IMR-90 (cell line): ENCODE data around the gene F2RL3. TPM values are rescaled to one million over a fixed set of nuclear protein-coding genes. Genes with fewer than 3 reads are reported as not detected.

Source experiments
- ATAC-seq: fragments of 200-7000 bp; cut with Tn5 transposase; 2 replicates; pipeline ENCODE4 v1.9.1; 2020; ENCODE audit warnings: low read depth, mild to moderate bottlenecking, moderate library complexity
- BruUV-seq: library from RNA; stranded (reverse); fragments of 400-500 nt; replicated peaks from 2 replicates; lab custom pipeline; 2021; lab: Mats Ljungman, UMichigan
- CTCF ChIA-PET: fragments of 300-600 bp; formaldehyde crosslinking; extraction: SDS; loops from one replicate; lab custom pipeline; 2021; ENCODE audit warnings: antibody characterized with exemption; lab: Yijun Ruan, JAX
- POLR2A ChIA-PET: fragments of 300-600 bp; sonication (Branson Sonifier 250); formaldehyde crosslinking; loops from one replicate; lab custom pipeline; 2022; ENCODE audit warnings: antibody characterized with exemption; ENCODE audit not compliant: unreplicated experiment; lab: Charles Lee
- DNase-seq: peaks from one replicate; pipeline ENCODE4 v3.0.0; 2013
- H2AFZ ChIP-seq: replicated peaks from 2 replicates; pipeline ENCODE3; 2013; ENCODE audit warnings: low read length, mild to moderate bottlenecking; ENCODE audit not compliant: poor library complexity
- H2AK5ac ChIP-seq: 2 replicates; pipeline ENCODE4 v1.6.1; 2013; ENCODE audit warnings: low read depth, low read length, inconsistent platforms
- H2AK9ac ChIP-seq: replicated peaks from 2 replicates; pipeline ENCODE3; 2013; ENCODE audit warnings: mild to moderate bottlenecking, low read depth, low read length, moderate library complexity; ENCODE audit not compliant: poor library complexity
- H2BK120ac ChIP-seq: 2 replicates; pipeline ENCODE4 v1.6.1; 2013; ENCODE audit warnings: low read depth, low read length, inconsistent platforms
- H2BK15ac ChIP-seq: 3 replicates; pipeline ENCODE4 v1.6.1; 2013; ENCODE audit warnings: low read depth, low read length, inconsistent platforms
- H2BK20ac ChIP-seq: 2 replicates; pipeline ENCODE4 v1.6.1; 2013; ENCODE audit warnings: low read depth, mild to moderate bottlenecking, inconsistent platforms, low read length, moderate library complexity
- H2BK5ac ChIP-seq: 2 replicates; pipeline ENCODE4 v1.6.1; 2013; ENCODE audit warnings: mild to moderate bottlenecking, low read depth, low read length, inconsistent platforms; ENCODE audit not compliant: poor library complexity, severe bottlenecking
- H3K14ac ChIP-seq: replicated peaks from 2 replicates; pipeline ENCODE4 v1.6.1; 2013; ENCODE audit warnings: low read depth, low read length, inconsistent platforms
- H3K18ac ChIP-seq: 2 replicates; pipeline ENCODE4 v1.6.1; 2013; ENCODE audit warnings: low read depth, low read length, control low read depth
- H3K23ac ChIP-seq: 2 replicates; pipeline ENCODE4 v1.6.1; 2013; ENCODE audit warnings: low read depth, low read length, inconsistent platforms
- H3K27ac ChIP-seq: 2 replicates; pipeline ENCODE4 v1.5.1; 2013; ENCODE audit warnings: mild to moderate bottlenecking, control low read depth, low read length; ENCODE audit not compliant: insufficient read depth
- H3K27me3 ChIP-seq: 2 replicates; pipeline ENCODE4 v1.6.1; 2013; ENCODE audit warnings: low read length; ENCODE audit not compliant: control insufficient read depth, insufficient read depth
- H3K36me3 ChIP-seq: 2 replicates; pipeline ENCODE4 v1.6.1; 2013; ENCODE audit warnings: low read length, mixed read lengths; ENCODE audit not compliant: control insufficient read depth, insufficient read depth
- H3K4ac ChIP-seq: 2 replicates; pipeline ENCODE4 v1.6.1; 2013; ENCODE audit warnings: low read depth, low read length, inconsistent platforms
- H3K4me1 ChIP-seq: 2 replicates; pipeline ENCODE4 v1.6.1; 2013; ENCODE audit warnings: low read length, mixed read lengths; ENCODE audit not compliant: control insufficient read depth, insufficient read depth
- H3K4me2 ChIP-seq: 2 replicates; pipeline ENCODE4 v1.6.1; 2013; ENCODE audit warnings: low read depth, mild to moderate bottlenecking, control low read depth, low read length, moderate library complexity
- H3K4me3 ChIP-seq: 2 replicates; pipeline ENCODE4 v1.5.1; 2013; ENCODE audit warnings: low read depth, mild to moderate bottlenecking, control low read depth, low read length, moderate library complexity; ENCODE audit not compliant: insufficient read depth
- H3K56ac ChIP-seq: 2 replicates; pipeline ENCODE4 v1.6.1; 2013; ENCODE audit warnings: low read length, inconsistent platforms; ENCODE audit not compliant: insufficient read depth; ENCODE audit errors: extremely low read depth
- H3K79me1 ChIP-seq, 2 experiments: 2 replicates each; pipeline ENCODE4 v1.6.1; 2013; ENCODE audit warnings: low read length in 2 of 2, inconsistent platforms in 1 of 2, low read depth in 1 of 2
- H3K9ac ChIP-seq: 2 replicates; pipeline ENCODE4 v1.6.1; 2013; ENCODE audit warnings: low read depth, low read length, control low read depth
- H3K9me1 ChIP-seq: 2 replicates; pipeline ENCODE4 v1.6.1; 2013; ENCODE audit warnings: low read length, inconsistent platforms; ENCODE audit not compliant: insufficient read depth
- H3K9me3 ChIP-seq: 2 replicates; pipeline ENCODE4 v1.6.1; 2013; ENCODE audit warnings: low read length; ENCODE audit not compliant: control insufficient read depth, insufficient read depth
- H4K20me1 ChIP-seq: 2 replicates; pipeline ENCODE4 v1.6.1; 2013; ENCODE audit warnings: low read length, inconsistent platforms; ENCODE audit not compliant: insufficient read depth
- H4K5ac ChIP-seq: 2 replicates; pipeline ENCODE4 v1.6.1; 2013; ENCODE audit warnings: mild to moderate bottlenecking, low read depth, low read length, control low read depth
- H4K8ac ChIP-seq, 2 experiments: 2 replicates each; pipeline ENCODE4 v1.6.1; 2013; ENCODE audit warnings: low read depth in 2 of 2, low read length in 2 of 2, control low read depth in 1 of 2, inconsistent platforms in 1 of 2
- H4K91ac ChIP-seq: 2 replicates; pipeline ENCODE4 v1.6.1; 2013; ENCODE audit warnings: low read depth, low read length, inconsistent platforms; ENCODE audit not compliant: insufficient read depth
- CEBPB ChIP-seq: IDR thresholded peaks from 2 replicates; pipeline ENCODE4 v1.6.1; 2012; ENCODE audit warnings: low read depth, low read length, improper control_type of control experiment
- MXI1 ChIP-seq: IDR thresholded peaks from 2 replicates; pipeline ENCODE4 v1.6.1; 2012; ENCODE audit warnings: low read depth, mild to moderate bottlenecking, low read length, moderate library complexity, borderline replicate concordance
- SMC3 ChIP-seq: fragments of 150-350 bp; IDR thresholded peaks from 2 replicates; pipeline ENCODE4 v1.6.1; 2016; ENCODE audit warnings: low read depth, mild to moderate bottlenecking, antibody characterized with exemption, low read length, moderate library complexity
- WGBS, 2 experiments: methylation state at CpG; one replicate each; pipeline versions ENCODE4 v1.1.5 to v1.1.7; 2013; ENCODE audit warnings: missing lambda C conversion rate in 2 of 2; ENCODE audit not compliant: insufficient read length in 1 of 2; ENCODE audit errors: extremely low coverage in 2 of 2; 5-methylcytosine and 5-hydroxymethylcytosine counted together
- dilution Hi-C: fragments of 300-500 bp; cut with HindIII; formaldehyde crosslinking; loops from one replicate; pipeline ENCODE4 v1.14.3; 2018; ENCODE audit warnings: low sequenced_read_pairs; ENCODE audit not compliant: unreplicated experiment
- in situ Hi-C: fragments of 300-500 bp; cut with MboI; formaldehyde crosslinking; loops from 3 replicates; pipeline ENCODE4 v1.14.3; 2019; ENCODE audit warnings: low sequenced_read_pairs, inconsistent platforms, mixed read lengths
- intact Hi-C: fragments of 100-400 bp; cut with micrococcal nuclease; formaldehyde crosslinking; loops from 2 replicates; pipeline ENCODE4 v1.10.0; 2022
- polyA plus RNA-seq, 3 experiments: library from polyadenylated mRNA; depleted of rRNA; stranded (reverse); fragments of >200 nt; gene quantifications; 2 replicates each; pipeline ENCODE4 v1.2.3, GENCODE V29; 2012; ENCODE audit warnings: low replicate concordance in 1 of 3
- total RNA-seq: library from RNA; depleted of rRNA; stranded (reverse); fragments of >200 nt; gene quantifications from 2 replicates; pipeline ENCODE4 v1.2.3, GENCODE V29; 2012
- TF ChIP-seq, protein P1 (sequence below): conservative IDR thresholded peaks from 2 replicates; pipeline ENCODE4 v1.5.1; 2012; ENCODE audit warnings: mild to moderate bottlenecking, low read depth, low read length, improper control_type of control experiment
- TF ChIP-seq, protein P2 (sequence below): fragments of 150-350 bp; IDR thresholded peaks from 2 replicates; pipeline ENCODE4 v1.6.1; 2017; ENCODE audit warnings: mild to moderate bottlenecking, antibody characterized with exemption, low read length, low read depth

Gene F2RL3
- total and polyA plus RNA-seq, 2 of the 4 experiments (the other 2 are of a cell fraction), result 0.03 TPM; not detected in 1

DNA sequence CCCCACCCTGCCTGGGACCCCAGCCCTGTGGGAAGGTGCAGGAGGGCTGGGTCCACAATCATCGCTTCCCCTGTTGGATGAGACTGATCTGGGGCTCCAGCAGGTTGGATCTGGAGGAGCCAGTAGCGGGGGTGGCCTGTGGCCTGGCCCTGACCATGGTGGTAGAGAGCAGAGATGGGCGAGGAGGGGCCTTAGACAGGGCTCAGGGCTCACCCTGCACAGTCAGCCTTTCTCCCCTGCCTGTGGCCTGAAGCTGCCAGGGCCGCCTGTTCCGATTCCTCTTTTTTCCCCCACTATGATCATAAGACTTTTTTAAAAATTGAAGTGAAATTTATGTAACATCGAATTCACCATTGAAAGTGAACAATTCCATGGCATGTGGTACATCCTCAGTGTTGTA lies 41.4 kb upstream of the F2RL3 start:
- no peak overlapping the region for H2BK5ac ChIP-seq
- H4K5ac ChIP-seq, result no peak overlapping the region
- no peak overlapping the region for H2AK9ac ChIP-seq
- POLR2A ChIA-PET, result interaction anchor here (0.6 kb wide), 1 partner anchor 29 kb away, joined by 11 read pairs; no protein-coding TSS in a partner anchor
- H3K4me1 ChIP-seq, result peaks cover 16% of the 10 kb centered on the region
- H4K8ac ChIP-seq, result no peak overlapping the region
- no peak overlapping the region for H3K14ac ChIP-seq
- no peak overlapping the region for H3K4me3 ChIP-seq
- H4K20me1 ChIP-seq, result peaks cover 14% of the 10 kb centered on the region
- DNase-seq (no peak), ATAC-seq (no peak)
- H2BK120ac ChIP-seq, result no peak overlapping the region
- no TSS peak for BruUV-seq
- no peak overlapping the region for H2BK20ac ChIP-seq
- H3K4me2 ChIP-seq, result no peak overlapping the region
- no peak overlapping the region for H2AFZ ChIP-seq
- H3K9me1 ChIP-seq, result peaks cover 29% of the 10 kb centered on the region
- H3K56ac ChIP-seq, result no peak overlapping the region
- no peak overlapping the region for H3K4ac ChIP-seq
- H3K27me3 ChIP-seq, result no peaks in the 10 kb centered on the region
- no peak overlapping the region for H2AK5ac ChIP-seq
- no peak overlapping the region for H3K23ac ChIP-seq
- CTCF ChIA-PET, result no interaction called here
- H3K9ac ChIP-seq, result no peak overlapping the region
- H3K27ac ChIP-seq, result no peak overlapping the region
- H3K79me1 ChIP-seq, result peaks cover 13 to 72% of the 10 kb centered on the region in 2 experiments; a peak in 3 of 4 replicates
- TF ChIP-seq MXI1 (no peak), CEBPB (no peak), SMC3 (no peak)
- TF ChIP-seq, protein P1, sequence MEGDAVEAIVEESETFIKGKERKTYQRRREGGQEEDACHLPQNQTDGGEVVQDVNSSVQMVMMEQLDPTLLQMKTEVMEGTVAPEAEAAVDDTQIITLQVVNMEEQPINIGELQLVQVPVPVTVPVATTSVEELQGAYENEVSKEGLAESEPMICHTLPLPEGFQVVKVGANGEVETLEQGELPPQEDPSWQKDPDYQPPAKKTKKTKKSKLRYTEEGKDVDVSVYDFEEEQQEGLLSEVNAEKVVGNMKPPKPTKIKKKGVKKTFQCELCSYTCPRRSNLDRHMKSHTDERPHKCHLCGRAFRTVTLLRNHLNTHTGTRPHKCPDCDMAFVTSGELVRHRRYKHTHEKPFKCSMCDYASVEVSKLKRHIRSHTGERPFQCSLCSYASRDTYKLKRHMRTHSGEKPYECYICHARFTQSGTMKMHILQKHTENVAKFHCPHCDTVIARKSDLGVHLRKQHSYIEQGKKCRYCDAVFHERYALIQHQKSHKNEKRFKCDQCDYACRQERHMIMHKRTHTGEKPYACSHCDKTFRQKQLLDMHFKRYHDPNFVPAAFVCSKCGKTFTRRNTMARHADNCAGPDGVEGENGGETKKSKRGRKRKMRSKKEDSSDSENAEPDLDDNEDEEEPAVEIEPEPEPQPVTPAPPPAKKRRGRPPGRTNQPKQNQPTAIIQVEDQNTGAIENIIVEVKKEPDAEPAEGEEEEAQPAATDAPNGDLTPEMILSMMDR, result no peak
- TF ChIP-seq, protein P2, sequence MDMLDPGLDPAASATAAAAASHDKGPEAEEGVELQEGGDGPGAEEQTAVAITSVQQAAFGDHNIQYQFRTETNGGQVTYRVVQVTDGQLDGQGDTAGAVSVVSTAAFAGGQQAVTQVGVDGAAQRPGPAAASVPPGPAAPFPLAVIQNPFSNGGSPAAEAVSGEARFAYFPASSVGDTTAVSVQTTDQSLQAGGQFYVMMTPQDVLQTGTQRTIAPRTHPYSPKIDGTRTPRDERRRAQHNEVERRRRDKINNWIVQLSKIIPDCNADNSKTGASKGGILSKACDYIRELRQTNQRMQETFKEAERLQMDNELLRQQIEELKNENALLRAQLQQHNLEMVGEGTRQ, result no peak
- peaks cover 68% of the 10 kb centered on the region for H3K36me3 ChIP-seq
- no peak overlapping the region for H3K18ac ChIP-seq
- no peak overlapping the region for H4K91ac ChIP-seq
- no peak overlapping the region for H2BK15ac ChIP-seq
- intact Hi-C loops, result loop anchor here (5.0 kb wide), 1 partner anchor 70 kb away; no protein-coding TSS in a partner anchor
- in situ Hi-C loops, result no loop called here
- H3K9me3 ChIP-seq, result no peaks in the 10 kb centered on the region
- dilution Hi-C loops, result no loop called here
- no CpG with 5 or more reads among the region's 6 CpGs for WGBS, 2 experiments
